ENCODE results near the gene TMEM97. TPM values are rescaled to one million over a fixed set of nuclear protein-coding genes. Genes with fewer than 3 reads are reported as not detected.
"Not testable (repeated sequence)": the region's sequence is repeated elsewhere in the genome, so short reads cannot be mapped to it uniquely, and the experiment has no call there.

TMEM97 gene
- total and polyA plus RNA-seq, 4 donors: 45.6 to 56.9 (median 55.1) TPM

GRCh38 chr17:28335201-28335958, 16.4 kb downstream of the TMEM97 start, which contains the start of the genes IFT20 and TNFAIP1:
Gene IFT20, minus strand, starts transcription at chr17:28335472. Its CDS starts 3,487 bp downstream, at chr17:28331985.
Gene TNFAIP1, plus strand, starts transcription at chr17:28335761. Its CDS starts 3,761 bp downstream, at chr17:28339522.
- Histone ChIP-seq H3K4me1 (ENCODE audit: control insufficient read depth, insufficient read depth, low read length) (peaks cover 21% of the 10 kb centered on the region), H3K27me3 (ENCODE audit: control insufficient read depth, insufficient read depth, low read length) (no peaks in the 10 kb centered on the region), H3K27ac (ENCODE audit: low read depth, low read length) (peak within 1 kb of the TSS; percentile 98), H3K36me3 (ENCODE audit: control insufficient read depth, insufficient read depth, low read length) (peaks cover 35% of the 10 kb centered on the region), H3K9me3 (ENCODE audit: control insufficient read depth, insufficient read depth, low read length) (no peaks in the 10 kb centered on the region), H3K4me3 (ENCODE audit: low read depth, low read length) (peak within 1 kb of the TSS; percentile 96)
- WGBS (ENCODE audit: insufficient coverage): 0% methylated on average over 62 of the region's 62 CpGs
- DNase-seq (ENCODE audit: low read depth in 4 of 6, low spot score in 6 of 6): peak; percentile 93 to 100 (median 98)

- peak in 4 of 6 donors; percentile 49 to 89 (median 68) for DNase-seq (ENCODE audit: low read depth in 4 of 6, low spot score in 6 of 6)
- peaks cover 21% of the 10 kb centered on the region for H3K4me1 ChIP-seq (ENCODE audit: control insufficient read depth, insufficient read depth, low read length)
- H3K27ac ChIP-seq (ENCODE audit: low read depth, low read length): peak overlapping the region; percentile 98
- H3K27me3 ChIP-seq (ENCODE audit: control insufficient read depth, insufficient read depth, low read length): no peaks in the 10 kb centered on the region
- peaks cover 35% of the 10 kb centered on the region for H3K36me3 ChIP-seq (ENCODE audit: control insufficient read depth, insufficient read depth, low read length)
- H3K4me3 ChIP-seq (ENCODE audit: low read depth, low read length): peak overlapping the region; percentile 96
- H3K9me3 ChIP-seq (ENCODE audit: control insufficient read depth, insufficient read depth, low read length): no peaks in the 10 kb centered on the region
- WGBS (ENCODE audit: insufficient coverage): 2% methylated on average over 22 of the region's 29 CpGs
Measured at GRCh38 chr17:28335959-28336871, 17.2 kb downstream of the TMEM97 start.

- no peak overlapping the region for H3K27ac ChIP-seq (ENCODE audit: low read depth, low read length)
- peaks cover 21% of the 10 kb centered on the region for H3K4me1 ChIP-seq (ENCODE audit: control insufficient read depth, insufficient read depth, low read length)
- 87% methylated on average over 4 of the region's 5 CpGs for WGBS (ENCODE audit: insufficient coverage)
Measured at GRCh38 chr17:28338056-28338768, 19.2 kb downstream of the TMEM97 start.

GRCh38 chr17:28338769-28339212, 19.8 kb downstream of the TMEM97 start:
- Histone ChIP-seq H3K4me1 (ENCODE audit: control insufficient read depth, insufficient read depth, low read length) (peaks cover 19% of the 10 kb centered on the region), H3K36me3 (ENCODE audit: control insufficient read depth, insufficient read depth, low read length) (peaks cover 52% of the 10 kb centered on the region)
- not testable (repeated sequence) for H3K27ac ChIP-seq (ENCODE audit: low read depth, low read length); DNase-seq (ENCODE audit: low read depth in 4 of 6, low spot score in 6 of 6); H3K4me3 ChIP-seq (ENCODE audit: low read depth, low read length); H3K9me3 ChIP-seq (ENCODE audit: control insufficient read depth, insufficient read depth, low read length); H3K27me3 ChIP-seq (ENCODE audit: control insufficient read depth, insufficient read depth, low read length)
- WGBS (ENCODE audit: insufficient coverage): 84% methylated on average over 4 of the region's 8 CpGs

More at GRCh38 chr17:28338056-28338768, 19.2 kb downstream of the TMEM97 start:
- no peaks in the 10 kb centered on the region for H3K27me3 ChIP-seq (ENCODE audit: control insufficient read depth, insufficient read depth, low read length)
- H3K36me3 ChIP-seq (ENCODE audit: control insufficient read depth, insufficient read depth, low read length): peaks cover 46% of the 10 kb centered on the region
- no peak for DNase-seq (ENCODE audit: low read depth in 4 of 6, low spot score in 6 of 6)
- no peaks in the 10 kb centered on the region for H3K9me3 ChIP-seq (ENCODE audit: control insufficient read depth, insufficient read depth, low read length)
- no peak overlapping the region for H3K4me3 ChIP-seq (ENCODE audit: low read depth, low read length)

- Histone ChIP-seq H3K27me3 (ENCODE audit: control insufficient read depth, insufficient read depth, low read length) (no peaks in the 10 kb centered on the region), H3K4me3 (ENCODE audit: low read depth, low read length) (no peak overlapping the region), H3K36me3 (ENCODE audit: control insufficient read depth, insufficient read depth, low read length) (peaks cover 59% of the 10 kb centered on the region), H3K4me1 (ENCODE audit: control insufficient read depth, insufficient read depth, low read length) (peaks cover 13% of the 10 kb centered on the region), H3K27ac (ENCODE audit: low read depth, low read length) (no peak overlapping the region), H3K9me3 (ENCODE audit: control insufficient read depth, insufficient read depth, low read length) (no peaks in the 10 kb centered on the region)
- no peak for DNase-seq (ENCODE audit: low read depth in 4 of 6, low spot score in 6 of 6)
- 94% methylated on average over 9 of the region's 15 CpGs for WGBS (ENCODE audit: insufficient coverage)
Measured at GRCh38 chr17:28339431-28339830, 20.4 kb downstream of the TMEM97 start.

GRCh38 chr17:28340374-28340773, 21.4 kb downstream of the TMEM97 start:
- 97% methylated on average over 6 of the region's 6 CpGs for WGBS (ENCODE audit: insufficient coverage)
- H3K27ac ChIP-seq (ENCODE audit: low read depth, low read length): no peak overlapping the region
- no peak overlapping the region for H3K4me3 ChIP-seq (ENCODE audit: low read depth, low read length)
- H3K27me3 ChIP-seq (ENCODE audit: control insufficient read depth, insufficient read depth, low read length): no peaks in the 10 kb centered on the region
- no peaks in the 10 kb centered on the region for H3K9me3 ChIP-seq (ENCODE audit: control insufficient read depth, insufficient read depth, low read length)
- H3K4me1 ChIP-seq (ENCODE audit: control insufficient read depth, insufficient read depth, low read length): peaks cover 8% of the 10 kb centered on the region
- H3K36me3 ChIP-seq (ENCODE audit: control insufficient read depth, insufficient read depth, low read length): peaks cover 67% of the 10 kb centered on the region
- DNase-seq (ENCODE audit: low read depth in 4 of 6, low spot score in 6 of 6): no peak

GRCh38 chr17:28341516-28341915, 22.5 kb downstream of the TMEM97 start:
- DNase-seq (ENCODE audit: low read depth in 4 of 6, low spot score in 6 of 6): no peak
- Histone ChIP-seq H3K27me3 (ENCODE audit: control insufficient read depth, insufficient read depth, low read length) (no peaks in the 10 kb centered on the region), H3K9me3 (ENCODE audit: control insufficient read depth, insufficient read depth, low read length) (no peaks in the 10 kb centered on the region), H3K4me1 (ENCODE audit: control insufficient read depth, insufficient read depth, low read length) (peaks cover 2% of the 10 kb centered on the region), H3K27ac (ENCODE audit: low read depth, low read length) (no peak overlapping the region), H3K4me3 (ENCODE audit: low read depth, low read length) (no peak overlapping the region), H3K36me3 (ENCODE audit: control insufficient read depth, insufficient read depth, low read length) (peaks cover 74% of the 10 kb centered on the region)
- 89% methylated on average over 8 of the region's 11 CpGs for WGBS (ENCODE audit: insufficient coverage)

GRCh38 chr17:28342313-28342712, 23.3 kb downstream of the TMEM97 start:
- DNase-seq (ENCODE audit: low read depth in 4 of 6, low spot score in 6 of 6): no peak
- Histone ChIP-seq H3K4me3 (ENCODE audit: low read depth, low read length) (no peak overlapping the region), H3K27me3 (ENCODE audit: control insufficient read depth, insufficient read depth, low read length) (no peaks in the 10 kb centered on the region), H3K9me3 (ENCODE audit: control insufficient read depth, insufficient read depth, low read length) (no peaks in the 10 kb centered on the region), H3K36me3 (ENCODE audit: control insufficient read depth, insufficient read depth, low read length) (peaks cover 80% of the 10 kb centered on the region), H3K4me1 (ENCODE audit: control insufficient read depth, insufficient read depth, low read length) (peaks cover 1% of the 10 kb centered on the region), H3K27ac (ENCODE audit: low read depth, low read length) (no peak overlapping the region)
- 93% methylated on average over 14 of the region's 14 CpGs for WGBS (ENCODE audit: insufficient coverage)

GRCh38 chr17:28343491-28343932, 24.5 kb downstream of the TMEM97 start:
- Histone ChIP-seq H3K4me3 (ENCODE audit: low read depth, low read length) (no peak overlapping the region), H3K36me3 (ENCODE audit: control insufficient read depth, insufficient read depth, low read length) (peaks cover 89% of the 10 kb centered on the region), H3K4me1 (ENCODE audit: control insufficient read depth, insufficient read depth, low read length) (peaks cover 5% of the 10 kb centered on the region), H3K27me3 (ENCODE audit: control insufficient read depth, insufficient read depth, low read length) (no peaks in the 10 kb centered on the region), H3K27ac (ENCODE audit: low read depth, low read length) (no peak overlapping the region), H3K9me3 (ENCODE audit: control insufficient read depth, insufficient read depth, low read length) (no peaks in the 10 kb centered on the region)
- WGBS (ENCODE audit: insufficient coverage): 86% methylated on average over 10 of the region's 10 CpGs
- no peak for DNase-seq (ENCODE audit: low read depth in 4 of 6, low spot score in 6 of 6)
